D341Med (cell line): ENCODE results near the gene ZNF586.
"Not testable (repeated sequence)": the region's sequence is repeated elsewhere in the genome, so short reads cannot be mapped to it uniquely, and the experiment has no call there.

Experiments used
- DNase-seq: peaks from one replicate; pipeline ENCODE4 v3.0.0; 2012; ENCODE audit warnings: low spot score

ZNF586 gene

GRCh38 chr19:57796580-57796979 lies 27.1 kb downstream of the ZNF586 start:
- DNase-seq = not testable (repeated sequence)

GRCh38 chr19:57800696-57801095 lies 31.2 kb downstream of the ZNF586 start:
- DNase-seq = no peak

- DNase-seq = no peak
Measured at GRCh38 chr19:57802269-57802668, 32.8 kb downstream of the ZNF586 start.

- no peak for DNase-seq
Measured at GRCh38 chr19:57803265-57803593, 33.8 kb downstream of the ZNF586 start.

- DNase-seq = no peak
Measured at GRCh38 chr19:57803594-57804325, 34.3 kb downstream of the ZNF586 start.

GRCh38 chr19:57807541-57807940 lies 38.1 kb downstream of the ZNF586 start:
- DNase-seq = no peak

GRCh38 chr19:57810410-57811295 lies 41.2 kb downstream of the ZNF586 start:
- peak; percentile 47 for DNase-seq

GRCh38 chr19:57812226-57812625 lies 42.8 kb downstream of the ZNF586 start:
- no peak for DNase-seq

GRCh38 chr19:57812975-57813820 lies 43.7 kb downstream of the ZNF586 start:
- not testable (repeated sequence) for DNase-seq

- no peak for DNase-seq
Measured at GRCh38 chr19:57813919-57814504, 44.5 kb downstream of the ZNF586 start.

- peak; percentile 85 for DNase-seq
Measured at GRCh38 chr19:57814505-57815246, 45.2 kb downstream of the ZNF586 start, which contains the start of gene ZNF552. ZNF552 (minus strand) TSS chr19:57814913; CDS start chr19:57814743, 170 bp downstream.

- DNase-seq = no peak
Measured at GRCh38 chr19:57815247-57816075, 46.0 kb downstream of the ZNF586 start.

GRCh38 chr19:57816652-57817051 lies 47.2 kb downstream of the ZNF586 start:
- DNase-seq = no peak

- DNase-seq = no peak
Measured at GRCh38 chr19:57817976-57818375, 48.5 kb downstream of the ZNF586 start.

GRCh38 chr19:57818378-57818777 lies 48.9 kb downstream of the ZNF586 start:
- DNase-seq = no peak

GRCh38 chr19:57819475-57820148 lies 50.1 kb downstream of the ZNF586 start:
- DNase-seq = peak; percentile 90

- no peak for DNase-seq
Measured at GRCh38 chr19:57820599-57820998, 51.1 kb downstream of the ZNF586 start.

GRCh38 chr19:57821095-57821494 lies 51.6 kb downstream of the ZNF586 start:
- not testable (repeated sequence) for DNase-seq

GRCh38 chr19:57821501-57821900 lies 52.0 kb downstream of the ZNF586 start:
- not testable (repeated sequence) for DNase-seq

- not testable (repeated sequence) for DNase-seq
Measured at GRCh38 chr19:57823155-57823554, 53.7 kb downstream of the ZNF586 start.
